H1 (cell line): Measurements from ENCODE around the gene SNX27. TPM values are rescaled to one million over a fixed set of nuclear protein-coding genes. Genes with fewer than 3 reads are reported as not detected.

ENCODE experiments used
- CTCF ChIA-PET: fragments of 300-600 bp; sonication (Branson Sonifier 250); formaldehyde crosslinking; loops from one replicate; lab custom pipeline; 2021; ENCODE audit not compliant: partially characterized antibody; lab: Charles Lee
- POLR2A ChIA-PET: fragments of 300-600 bp; sonication (Branson Sonifier 250); formaldehyde crosslinking; loops from one replicate; lab custom pipeline; 2021; ENCODE audit warnings: inconsistent platforms; ENCODE audit not compliant: partially characterized antibody; lab: Charles Lee
- DNase-seq, 2 experiments: peaks; one replicate each; pipeline versions ENCODE4 v3.0.0 to v3.0.0-alpha.2; 2010 to 2022; ENCODE audit warnings: low spot score in 2 of 2, low read depth in 1 of 2, mixed read lengths in 1 of 2
- FAIRE-seq: peaks from 2 replicates; lab custom pipeline; 2011; peaks lifted over from hg19 to GRCh38; lab: Jason Lieb, UNC
- H2AFZ ChIP-seq: 2 replicates; pipeline ENCODE4 v1.8.1; 2012; ENCODE audit warnings: low read length, inconsistent platforms
- H2AK5ac ChIP-seq: 2 replicates; pipeline ENCODE4 v1.6.1; 2013; ENCODE audit warnings: low read depth, low read length
- H2BK120ac ChIP-seq: replicated peaks from 2 replicates; pipeline ENCODE3; 2013; ENCODE audit warnings: low read depth, low read length, inconsistent platforms
- H2BK12ac ChIP-seq: 2 replicates; pipeline ENCODE4 v1.6.1; 2013; ENCODE audit warnings: low read depth, low read length
- H2BK15ac ChIP-seq: 2 replicates; pipeline ENCODE4 v1.6.1; 2013; ENCODE audit warnings: low read length
- H2BK20ac ChIP-seq: 2 replicates; pipeline ENCODE4 v1.6.1; 2013; ENCODE audit warnings: low read length
- H2BK5ac ChIP-seq: 2 replicates; pipeline ENCODE4 v1.6.1; 2013; ENCODE audit warnings: low read depth, low read length
- H3K14ac ChIP-seq: 2 replicates; pipeline ENCODE4 v1.6.1; 2013; ENCODE audit warnings: inconsistent platforms; ENCODE audit not compliant: insufficient read length
- H3K18ac ChIP-seq: 2 replicates; pipeline ENCODE4 v1.6.1; 2013; ENCODE audit warnings: low read length; ENCODE audit errors: extremely low read depth
- H3K23ac ChIP-seq: 2 replicates; pipeline ENCODE4 v1.6.1; 2013; ENCODE audit warnings: inconsistent platforms; ENCODE audit not compliant: insufficient read length
- H3K23me2 ChIP-seq: 2 replicates; pipeline ENCODE4 v1.6.1; 2013; ENCODE audit warnings: low read depth, low read length
- H3K27ac ChIP-seq: 2 replicates; pipeline ENCODE4 v1.6.1; 2011; ENCODE audit warnings: low read depth, low read length, inconsistent platforms
- H3K27me3 ChIP-seq, 4 experiments: replicated peaks in 1 of 4; 1 replicate in 1 of 4; 2 replicates in 3 of 4; pipeline versions ENCODE4 v1.6.1 to v1.8.1; 2011 to 2013; ENCODE audit warnings: low read length in 3 of 4, mild to moderate bottlenecking in 3 of 4, inconsistent platforms in 2 of 4, mixed read lengths in 2 of 4, moderate library complexity in 1 of 4; ENCODE audit not compliant: control insufficient read depth in 3 of 4, insufficient read depth in 3 of 4; ENCODE audit errors: extremely low read depth in 1 of 4
- H3K36me3 ChIP-seq, 4 experiments: 2 replicates each; pipeline versions ENCODE4 v1.6.1 to v1.8.1; 2011 to 2013; ENCODE audit warnings: mild to moderate bottlenecking in 4 of 4, low read length in 3 of 4, moderate library complexity in 2 of 4, control low read depth in 1 of 4, inconsistent platforms in 1 of 4; ENCODE audit not compliant: insufficient read depth in 4 of 4, control insufficient read depth in 2 of 4
- H3K4ac ChIP-seq: replicated peaks from 2 replicates; pipeline ENCODE3; 2013; ENCODE audit warnings: low read length, low read depth, mixed read lengths, inconsistent platforms; ENCODE audit not compliant: insufficient read length
- H3K4me1 ChIP-seq, 4 experiments: replicated peaks in 1 of 4; 1 replicate in 1 of 4; 2 replicates in 3 of 4; pipeline versions ENCODE4 v1.6.1 to v1.8.1; 2011 to 2013; ENCODE audit warnings: low read length in 3 of 4, inconsistent platforms in 2 of 4, mixed read lengths in 1 of 4; ENCODE audit not compliant: insufficient read depth in 4 of 4, control insufficient read depth in 3 of 4
- H3K4me2 ChIP-seq, 2 experiments: 2 replicates each; pipeline versions ENCODE4 v1.6.1 to v1.8.1; 2011 to 2013; ENCODE audit warnings: low read depth in 2 of 2, low read length in 2 of 2, control low read depth in 1 of 2, inconsistent platforms in 1 of 2, mild to moderate bottlenecking in 1 of 2; ENCODE audit not compliant: insufficient read depth in 1 of 2
- H3K4me3 ChIP-seq, 4 experiments: fragments of 200-600, 300-600 bp in 1 of 4; sonication (generic), shearing (Covaris generic), sonication (Bioruptor Twin) in 1 of 4; 2 replicates each; pipeline versions ENCODE4 v1.5.1 to v1.8.1; 2011 to 2016; ENCODE audit warnings: low read length in 4 of 4, low read depth in 3 of 4, control low read depth in 2 of 4, inconsistent platforms in 2 of 4, mild to moderate bottlenecking in 2 of 4, mixed read lengths in 1 of 4, moderate library complexity in 1 of 4; ENCODE audit not compliant: insufficient read depth in 2 of 4; ENCODE audit errors: extremely low read depth in 1 of 4
- H3K56ac ChIP-seq: replicated peaks from 2 replicates; pipeline ENCODE3; 2013; ENCODE audit warnings: low read depth, mild to moderate bottlenecking, mixed read lengths, low read length, inconsistent platforms; ENCODE audit not compliant: insufficient read length
- H3K79me1 ChIP-seq: 2 replicates; pipeline ENCODE4 v1.6.1; 2013; ENCODE audit warnings: low read depth, low read length, control low read depth
- H3K79me2 ChIP-seq, 2 experiments: 2 replicates each; pipeline versions ENCODE4 v1.6.1 to v1.8.1; 2012 to 2013; ENCODE audit warnings: low read length in 2 of 2, mild to moderate bottlenecking in 2 of 2, inconsistent platforms in 1 of 2; ENCODE audit not compliant: insufficient read depth in 2 of 2, control insufficient read depth in 1 of 2
- H3K9ac ChIP-seq, 4 experiments: replicated peaks in 1 of 4; 1 replicate in 1 of 4; 2 replicates in 3 of 4; pipeline versions ENCODE4 v1.6.1 to v1.8.1; 2011 to 2013; ENCODE audit warnings: low read depth in 3 of 4, low read length in 3 of 4, control low read depth in 2 of 4, mild to moderate bottlenecking in 2 of 4, moderate library complexity in 2 of 4, inconsistent platforms in 1 of 4; ENCODE audit errors: extremely low read depth in 1 of 4
- H3K9me3 ChIP-seq, 2 experiments: 2 replicates each; pipeline versions ENCODE4 v1.6.1 to v1.8.1; 2012 to 2013; ENCODE audit warnings: mild to moderate bottlenecking in 2 of 2, moderate library complexity in 2 of 2, control low read depth in 1 of 2, inconsistent platforms in 1 of 2, low read depth in 1 of 2, low read length in 1 of 2, mixed read lengths in 1 of 2; ENCODE audit not compliant: insufficient read depth in 2 of 2
- H4K20me1 ChIP-seq, 2 experiments: replicated peaks in 1 of 2; 2 replicates each; pipeline versions ENCODE3 to v1.8.1; 2011 to 2013; ENCODE audit warnings: inconsistent platforms in 2 of 2, low read length in 2 of 2, mild to moderate bottlenecking in 1 of 2; ENCODE audit not compliant: insufficient read depth in 2 of 2, control insufficient read depth in 1 of 2
- H4K5ac ChIP-seq: 2 replicates; pipeline ENCODE4 v1.6.1; 2013; ENCODE audit warnings: low read length, low read depth, mixed read lengths, inconsistent platforms; ENCODE audit not compliant: insufficient read length
- H4K8ac ChIP-seq: 2 replicates; pipeline ENCODE4 v1.8.0; 2013; ENCODE audit warnings: mild to moderate bottlenecking, moderate library complexity, low read length, inconsistent platforms; ENCODE audit not compliant: insufficient read depth; ENCODE audit errors: extremely low read depth
- H4K91ac ChIP-seq: replicated peaks from 2 replicates; pipeline ENCODE3; 2013; ENCODE audit warnings: low read length, mixed read lengths, inconsistent platforms; ENCODE audit not compliant: insufficient read length
- WGBS, 2 experiments: shearing (Covaris generic) in 1 of 2; methylation state at CpG; one replicate each; pipeline versions ENCODE4 v1.1.6 to v1.1.7; 2013 to 2015; ENCODE audit warnings: low lambda C conversion rate in 2 of 2, mixed read lengths in 2 of 2, inconsistent platforms in 1 of 2, low coverage in 1 of 2, missing lambda C conversion rate in 1 of 2; ENCODE audit not compliant: insufficient replicate concordance in 2 of 2, insufficient coverage in 1 of 2, insufficient read length in 1 of 2; ENCODE audit errors: extremely low coverage in 1 of 2, missing lambda C conversion rate in 1 of 2; 5-methylcytosine and 5-hydroxymethylcytosine counted together
- polyA plus RNA-seq, 7 experiments: library from polyadenylated mRNA; depleted of rRNA in 3 of 7; stranded (reverse) in 5 of 7; unstranded in 2 of 7; fragments of >200 nt in 5 of 7; fragments of 200-250 nt in 2 of 7; gene quantifications; 1 replicate in 5 of 7; 2 replicates in 1 of 7; 4 replicates in 1 of 7; pipeline versions ENCODE4 v1.2.1 to v1.2.3, GENCODE V29; 2011 to 2013; ENCODE audit warnings: missing spikeins in 2 of 7, mixed read lengths in 2 of 7
- total RNA-seq: library from RNA; stranded (reverse); fragmentation: NEBNext Ultra II Directional; extraction: Animal tissue kit (Norgen Biotek cat#: 25700); gene quantifications from 2 replicates; pipeline ENCODE4 v1.2.1, GENCODE V29; 2021

SNX27 gene
- total and polyA plus RNA-seq, 2 of the 8 experiments (the other 6 are each of a cell fraction or from before 2014, with no cell fraction given), result 23.4 to 65.4 TPM

- H3K14ac ChIP-seq, result no peak overlapping the region
- H3K56ac ChIP-seq, result no peak overlapping the region
- no peak overlapping the region for H2AK5ac ChIP-seq
- POLR2A ChIA-PET, result interaction anchor here (1.2 to 1.9 kb wide), 3 partner anchors 16 to 56 kb away, joined by 3 to 5 read pairs (median 4); partner anchors contain the start of genes SNX27 and TUFT1
- H3K27me3 ChIP-seq, result no peaks in the 10 kb centered on the region; a peak in 1 of 7 replicates
- no peak overlapping the region for H2BK12ac ChIP-seq
- H3K4ac ChIP-seq, result no peak overlapping the region
- 96% methylated on average over 5 of the region's 5 CpGs; no CpG with 5 or more reads in 1 of the 2 experiments for WGBS, 2 experiments
- no peak for DNase-seq
- H3K23ac ChIP-seq, result no peak overlapping the region
- no peaks in the 10 kb centered on the region for H4K20me1 ChIP-seq
- peaks cover 3% of the 10 kb centered on the region; the same call in 1 of the 2 replicates for H3K23me2 ChIP-seq
- H4K91ac ChIP-seq, result no peak overlapping the region
- H2BK5ac ChIP-seq, result no peak overlapping the region
- H3K9ac ChIP-seq, result no peak overlapping the region
- no peak overlapping the region for H3K27ac ChIP-seq
- no peak overlapping the region for H2BK20ac ChIP-seq
- CTCF ChIA-PET, result interaction anchor here (0.9 to 3.1 kb wide), 7 partner anchors 9 to 240 kb away, joined by 3 to 12 read pairs (median 3); no protein-coding TSS in a partner anchor
- H4K5ac ChIP-seq, result no peak overlapping the region
- no peak overlapping the region for H2BK120ac ChIP-seq
- no peak overlapping the region for H2AFZ ChIP-seq
- H3K36me3 ChIP-seq, result no peaks in the 10 kb centered on the region
- H3K4me3 ChIP-seq, result no peak overlapping the region
- H3K79me2 ChIP-seq, result no peaks in the 10 kb centered on the region
- no peaks in the 10 kb centered on the region; a peak in 2 of 4 replicates for H3K9me3 ChIP-seq
- H3K4me2 ChIP-seq, result no peak overlapping the region
- H3K79me1 ChIP-seq, result no peaks in the 10 kb centered on the region
- H2BK15ac ChIP-seq, result peak overlapping the region; percentile 29; the same call in 1 of the 2 replicates
- no peak for FAIRE-seq
- H3K18ac ChIP-seq, result no peak overlapping the region
- peaks cover 0 to 2% (median 0%) of the 10 kb centered on the region in 4 experiments; a peak in 1 of 7 replicates for H3K4me1 ChIP-seq
- H4K8ac ChIP-seq, result no peak overlapping the region
These were observed 15.5 kb upstream of the SNX27 start for GRCh38 chr1:151596166-151596953.
